HG03039 (cell line): ENCODE results near the gene ORC3.
A peak's percentile ranks its signal among the peaks of the same experiment; 100 is the strongest.
"Not testable (repeated sequence)": the region's sequence is repeated elsewhere in the genome, so short reads cannot be mapped to it uniquely, and the experiment has no call there.

Experiments used
- ATAC-seq: cut with Tn5 transposase; IDR thresholded peaks from one replicate; pipeline ENCODE4 v1.9.1; 2021; ENCODE audit warnings: mild to moderate bottlenecking, moderate library complexity; ENCODE audit not compliant: unreplicated experiment

The ORC3 gene

DNA sequence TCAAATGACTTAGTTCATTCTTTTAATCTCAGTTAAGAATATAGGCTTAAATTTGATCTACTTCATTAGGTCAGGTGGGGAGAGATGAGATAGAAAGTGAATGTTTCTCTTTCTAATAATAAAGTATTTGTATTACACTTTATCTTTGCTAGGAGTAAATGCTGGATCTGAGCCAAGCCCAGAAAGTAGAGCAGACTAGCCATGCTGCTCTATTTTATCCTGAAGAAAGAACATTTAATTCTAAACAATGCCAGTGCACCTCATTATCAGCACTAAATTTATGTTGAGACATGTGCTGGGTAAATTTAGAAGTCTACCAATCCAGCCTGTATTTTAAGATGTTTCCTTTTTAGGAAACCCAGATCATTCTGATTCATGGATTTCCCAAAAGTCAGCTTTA lies 68.6 kb downstream of the ORC3 start:
- no peak for ATAC-seq

DNA sequence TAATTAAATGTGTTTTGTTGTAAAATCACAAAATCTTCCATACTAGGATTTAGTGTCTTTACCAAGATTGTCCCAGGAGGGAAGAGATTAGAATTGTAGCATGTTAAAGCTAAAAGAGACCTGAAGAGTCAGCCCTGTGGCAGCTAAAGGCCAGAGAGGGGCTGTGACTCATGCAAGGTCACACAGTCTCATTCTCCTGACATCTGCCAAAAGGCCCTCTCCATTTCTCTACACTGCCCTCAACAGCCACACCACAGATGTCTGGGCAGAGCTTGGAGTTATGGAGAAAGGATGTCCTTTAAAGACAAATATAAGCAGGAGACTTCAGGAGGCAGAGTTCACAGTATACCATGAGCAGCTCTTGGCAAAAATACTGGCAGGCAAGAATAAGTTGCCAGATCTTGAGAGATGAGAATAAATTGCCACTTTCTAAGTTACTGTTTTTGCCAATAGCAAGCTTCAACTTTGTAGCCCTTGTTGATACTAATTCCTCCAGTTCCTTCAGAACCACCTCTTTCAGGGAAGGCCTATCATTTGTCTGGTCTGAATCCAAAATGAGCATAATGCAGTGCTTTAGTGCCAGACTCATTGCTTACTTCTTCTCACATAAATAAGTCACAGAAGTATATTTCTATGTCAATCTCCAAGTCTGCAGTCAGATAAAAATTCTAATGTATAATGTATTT lies 70.4 kb downstream of the ORC3 start:
- ATAC-seq, result no peak

DNA sequence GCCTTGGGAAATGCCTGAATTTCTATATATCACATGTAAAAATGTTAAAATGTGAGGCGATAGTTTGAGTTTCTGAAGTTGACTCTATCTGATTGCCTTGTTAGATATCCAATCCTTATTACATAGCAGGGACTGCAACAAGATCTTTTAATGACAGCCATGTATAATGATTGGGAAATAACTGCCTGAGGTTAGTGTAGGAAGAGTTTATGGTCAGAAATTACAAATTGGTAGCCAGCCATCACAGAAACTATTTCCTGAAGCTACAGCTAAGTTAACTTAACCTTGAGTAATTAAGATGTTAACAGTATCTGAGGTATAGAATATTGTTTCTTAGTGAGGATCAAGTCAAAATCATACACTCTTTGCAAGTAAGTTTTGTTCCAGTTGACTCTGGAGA lies 71.1 kb downstream of the ORC3 start:
- no peak for ATAC-seq

DNA sequence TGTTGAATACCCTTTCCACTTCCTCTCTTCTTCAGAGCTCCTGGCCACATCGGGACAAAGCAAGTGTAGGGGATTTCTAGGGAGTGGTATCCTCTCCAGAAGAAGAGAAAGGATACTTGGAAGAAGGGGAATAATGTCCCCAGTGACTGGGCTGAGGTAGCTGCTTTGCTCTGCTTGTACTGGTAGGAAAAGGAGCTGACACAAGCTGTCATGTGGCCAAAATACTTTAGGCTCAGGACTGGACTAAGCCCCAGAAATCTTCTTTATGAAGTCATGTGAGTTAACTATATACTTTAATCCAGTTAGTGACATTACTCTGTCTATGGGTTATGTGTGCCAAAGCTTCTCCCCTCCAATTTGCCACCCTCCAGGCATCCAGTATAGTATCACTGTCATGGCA lies 71.6 kb downstream of the ORC3 start:
- no peak for ATAC-seq

DNA sequence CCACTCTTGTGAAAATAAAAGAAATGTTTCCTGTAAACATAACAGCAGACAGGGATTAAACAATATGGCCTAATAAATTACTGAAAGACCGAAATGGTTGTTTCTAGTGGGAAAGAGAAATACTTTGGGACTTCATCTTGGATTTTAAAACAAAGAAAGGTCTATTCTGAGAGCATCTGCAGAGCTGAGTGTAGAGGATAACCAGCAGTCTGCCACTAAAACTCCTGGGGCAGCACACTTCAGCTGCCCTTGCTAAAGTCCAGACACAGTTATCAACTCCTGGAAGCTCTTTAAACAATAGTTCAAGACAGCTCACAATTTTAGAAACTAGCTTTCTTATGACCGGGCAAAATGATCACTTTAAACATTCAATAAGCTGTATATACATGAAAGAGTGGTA lies 73.5 kb downstream of the ORC3 start:
- ATAC-seq, result no peak

DNA sequence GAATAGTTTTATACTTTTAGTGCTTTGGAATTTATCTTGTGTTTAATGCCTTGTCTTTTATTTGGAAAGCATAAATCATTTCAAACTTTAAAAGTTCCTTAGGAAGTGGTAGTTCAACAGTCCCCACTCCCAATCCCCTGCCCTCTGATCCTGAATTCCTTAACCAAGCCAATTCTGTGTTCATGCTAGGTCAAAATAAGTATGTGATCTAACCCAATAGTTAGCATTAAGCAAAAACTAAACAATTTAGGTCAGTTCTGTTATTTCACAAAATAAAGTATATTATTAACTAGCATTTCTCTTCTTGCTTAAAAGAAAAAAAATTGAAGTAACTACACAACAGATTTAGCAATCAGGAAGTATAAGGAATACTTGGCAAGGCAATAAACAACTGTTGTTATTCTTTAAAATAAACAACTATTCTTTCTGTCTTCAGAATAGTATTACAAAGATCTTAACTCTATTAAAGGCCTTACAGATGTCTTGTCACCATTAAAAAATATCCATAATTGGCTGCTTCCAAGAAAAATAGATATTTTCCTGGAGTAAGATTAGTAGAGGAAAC lies 75.1 kb downstream of the ORC3 start:
- ATAC-seq, result no peak

DNA sequence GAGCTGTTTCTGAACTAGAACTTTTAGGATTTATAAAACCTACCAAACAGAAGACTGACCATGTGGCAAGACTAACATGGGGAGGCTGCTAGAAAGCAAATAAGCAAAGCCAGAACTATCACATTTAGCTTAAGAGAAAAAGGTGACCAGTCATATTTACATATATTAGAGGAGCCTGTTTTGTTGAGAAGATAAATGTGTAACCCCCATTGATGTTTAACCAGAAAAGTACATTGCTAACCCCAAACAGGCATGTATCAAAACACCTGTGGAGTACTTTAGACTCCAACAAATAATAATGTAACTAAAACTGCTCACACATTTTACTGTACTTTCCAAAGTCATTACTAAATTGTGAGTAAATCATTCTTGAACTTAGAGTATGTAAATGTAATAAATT lies 77.1 kb downstream of the ORC3 start:
- no peak for ATAC-seq

DNA sequence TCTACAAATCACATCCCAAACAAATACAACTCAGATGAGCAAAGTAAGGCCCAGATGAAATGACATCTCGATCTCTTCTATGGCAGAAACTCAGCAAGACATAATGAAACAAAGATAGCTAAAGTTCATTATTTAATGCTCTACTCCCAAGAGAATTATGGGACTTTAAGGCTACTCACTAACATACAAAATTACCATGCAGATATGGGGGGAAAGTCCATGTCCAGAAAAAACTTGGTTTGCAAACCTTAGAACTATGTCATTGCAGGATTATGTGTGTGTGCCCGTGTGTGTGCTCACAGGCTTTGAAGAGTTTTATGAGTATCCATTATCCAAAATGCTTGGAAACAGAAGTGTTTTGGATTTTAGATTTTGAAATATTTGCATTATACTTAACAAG lies 78.1 kb downstream of the ORC3 start:
- ATAC-seq, result no peak

DNA sequence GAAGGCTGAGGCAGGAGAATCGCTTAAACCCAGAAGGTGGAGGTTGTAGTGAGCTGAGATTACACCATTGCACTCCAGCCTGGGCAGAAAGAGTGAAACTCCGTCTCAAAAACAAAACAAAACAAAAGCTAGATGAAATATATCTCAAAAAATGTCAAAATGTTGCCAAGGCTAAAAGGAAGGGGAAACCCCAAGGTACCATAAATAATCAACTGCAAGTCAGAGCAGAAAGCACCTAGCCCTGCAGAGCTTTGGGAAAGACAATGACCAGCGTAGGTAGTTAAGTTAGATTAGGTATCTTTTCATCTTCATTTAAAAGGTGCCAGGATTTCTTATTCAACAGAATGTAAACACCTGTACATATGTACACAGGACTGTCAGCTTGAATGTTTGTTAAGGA lies 79.1 kb downstream of the ORC3 start:
- ATAC-seq, result no peak

DNA sequence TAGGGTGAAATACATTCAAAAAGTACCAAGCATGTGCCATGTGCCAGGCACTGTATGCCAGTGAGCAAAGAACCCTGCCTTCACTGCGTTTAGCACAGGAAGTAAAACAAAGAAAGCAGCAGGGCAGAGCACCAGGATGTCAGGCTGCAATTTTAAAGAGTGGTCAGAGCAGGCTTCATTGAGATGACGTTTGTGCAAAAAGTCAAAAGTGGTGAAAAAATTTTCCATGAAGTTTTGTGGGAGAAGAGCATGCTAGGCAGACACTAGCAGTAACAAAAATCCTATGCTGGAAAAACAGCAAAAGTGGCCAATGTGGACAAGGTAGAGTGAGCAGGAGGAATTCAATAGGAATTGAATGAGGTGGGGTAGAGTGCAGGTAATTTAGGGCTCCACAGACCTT lies 80.8 kb downstream of the ORC3 start:
- ATAC-seq, result no peak

DNA sequence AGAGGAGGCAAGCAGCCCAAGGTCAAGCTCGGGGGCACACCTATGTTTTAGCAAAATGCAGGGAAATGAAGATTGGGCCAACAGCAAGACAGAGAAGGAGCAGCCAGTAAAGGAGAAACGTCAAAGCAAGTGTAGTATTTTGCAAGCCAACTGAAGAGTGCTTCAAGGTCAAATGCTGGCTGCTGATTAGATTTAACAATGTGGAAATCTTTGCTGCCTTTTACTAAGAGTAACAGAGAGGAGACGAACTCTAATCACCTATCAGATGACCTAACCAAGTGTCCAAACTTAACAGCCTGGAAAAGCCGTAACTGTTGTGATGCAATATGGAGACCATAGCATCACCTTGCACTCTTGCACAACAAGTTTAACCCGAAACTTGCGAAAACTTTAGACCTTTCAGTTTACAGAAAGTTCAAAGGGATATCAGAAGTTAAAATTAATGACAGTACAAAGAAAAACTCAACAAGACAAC lies 81.7 kb downstream of the ORC3 start:
- ATAC-seq, result no peak

DNA sequence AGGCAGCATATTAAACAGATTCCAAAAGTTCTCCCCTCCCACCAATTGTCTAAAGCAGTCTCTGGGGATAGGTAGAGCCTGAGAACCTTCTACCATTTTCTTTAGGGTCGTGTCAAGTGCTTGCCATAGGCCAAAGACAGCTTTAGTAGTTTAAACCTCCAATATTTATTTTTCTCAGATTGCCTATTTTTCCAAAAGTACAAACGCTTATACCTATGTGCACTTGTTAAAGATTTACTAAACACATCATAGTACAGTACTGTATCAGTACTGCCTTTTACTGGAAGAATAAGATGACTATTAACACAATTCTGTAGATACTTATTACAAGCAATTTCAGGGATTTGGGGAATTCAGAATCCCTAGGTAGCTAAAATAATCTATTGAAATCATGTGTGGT lies 82.7 kb downstream of the ORC3 start:
- ATAC-seq, result no peak

DNA sequence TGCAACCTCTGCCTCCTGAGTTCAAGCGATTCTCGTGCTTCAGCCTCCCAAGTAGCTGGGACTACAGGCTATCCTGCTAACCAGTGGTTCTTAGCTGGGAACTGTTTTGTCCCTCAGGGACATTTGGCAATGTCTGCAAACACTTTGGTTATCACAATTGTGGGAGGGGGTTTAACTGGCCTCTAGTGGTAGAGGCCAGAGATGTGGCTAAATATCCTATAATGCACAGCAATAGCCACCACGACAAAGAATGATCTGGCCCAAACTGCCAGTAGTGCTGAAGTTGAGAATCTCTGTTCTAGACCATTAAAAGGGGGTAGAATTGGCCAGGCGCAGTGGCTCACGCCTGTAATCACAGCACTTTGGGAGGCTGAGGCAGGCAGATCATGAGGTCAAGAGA lies 83.3 kb downstream of the ORC3 start:
- no peak for ATAC-seq

DNA sequence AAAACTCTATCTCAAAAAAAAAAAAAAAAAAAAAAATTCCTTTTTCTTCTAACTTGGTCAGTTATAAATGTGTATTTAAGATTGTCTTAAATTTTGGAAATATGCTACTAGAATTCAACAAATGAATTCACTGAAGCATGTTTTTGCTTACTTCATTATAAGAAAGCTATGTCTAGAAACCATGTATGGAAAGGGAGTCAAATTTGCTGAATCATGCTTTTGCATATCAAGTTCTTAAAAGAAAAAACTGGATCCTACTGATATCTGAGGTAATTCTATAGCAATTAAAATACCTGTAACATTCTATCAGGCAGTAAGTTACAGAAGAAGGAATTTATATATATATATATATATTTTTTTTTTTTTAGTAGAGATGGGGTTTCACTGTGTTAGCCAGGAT lies 84.4 kb downstream of the ORC3 start:
- no peak for ATAC-seq

DNA sequence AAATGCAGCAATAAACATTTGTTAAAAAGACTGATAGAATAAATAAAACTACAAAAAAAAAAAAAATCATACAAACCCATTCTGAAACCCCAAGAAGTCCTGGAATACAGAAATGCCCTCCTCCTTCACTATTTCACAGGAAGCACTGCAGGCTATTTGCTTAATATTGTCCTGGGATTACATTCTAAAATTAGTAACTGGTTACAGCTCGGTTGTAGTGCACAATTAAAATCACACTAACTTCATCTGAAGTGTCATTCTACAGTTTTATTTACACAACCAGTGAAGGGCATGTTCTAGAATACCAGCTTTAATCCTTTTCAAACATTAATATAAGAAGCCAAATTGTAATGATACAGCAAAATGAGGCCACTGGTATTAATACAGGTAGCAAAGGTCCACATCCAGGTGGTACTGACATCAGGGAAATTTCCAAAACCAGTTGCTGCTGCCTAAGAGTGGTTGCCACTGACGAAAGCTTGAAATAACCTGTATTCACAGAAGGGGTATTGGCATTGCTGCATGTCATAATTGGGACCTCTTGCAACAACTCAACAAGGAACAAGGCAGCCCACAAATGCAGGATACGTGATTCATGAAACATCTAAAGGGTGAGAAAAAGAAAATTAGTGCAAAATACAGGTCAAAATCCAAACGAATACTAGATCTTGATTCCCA lies 85.2 kb downstream of the ORC3 start:
- no peak for ATAC-seq

DNA sequence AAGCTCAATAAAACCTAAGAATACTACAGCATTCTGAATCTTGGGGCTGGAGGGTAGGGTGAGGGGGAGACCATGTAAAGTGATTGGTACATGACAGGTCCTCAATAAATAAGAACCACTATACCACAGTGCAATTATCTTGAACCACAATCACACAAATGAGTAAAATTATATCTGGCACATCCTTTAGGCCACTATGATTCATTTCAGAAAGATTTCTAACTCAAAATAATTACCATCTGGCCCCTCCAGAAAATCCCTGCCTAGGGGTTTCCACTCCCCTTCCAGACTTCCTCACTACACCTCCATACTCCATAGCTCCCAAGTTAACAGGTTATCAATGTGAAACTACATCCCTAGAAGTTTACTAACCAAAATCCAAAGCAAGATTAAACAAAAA lies 92.4 kb downstream of the ORC3 start:
- peak; percentile 56 for ATAC-seq

DNA sequence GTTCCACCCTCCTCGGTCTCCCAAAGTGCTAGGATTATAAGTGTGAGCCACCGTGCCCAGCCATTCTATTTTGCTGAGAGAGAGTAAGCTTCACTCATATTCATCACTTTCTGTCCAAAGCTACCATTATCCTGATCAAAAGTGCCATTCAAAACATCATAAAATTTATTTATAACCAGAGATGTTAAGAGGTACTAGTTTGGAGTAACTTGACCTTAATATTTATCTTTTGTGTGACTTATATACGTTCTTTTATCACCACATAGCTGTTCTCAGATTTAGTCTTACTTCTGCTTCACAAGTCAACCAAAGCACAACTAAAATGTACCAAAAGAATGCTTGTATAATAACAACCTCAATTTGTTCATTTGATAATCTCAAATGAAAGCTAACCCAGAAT lies 94.0 kb downstream of the ORC3 start:
- ATAC-seq, result no peak

DNA sequence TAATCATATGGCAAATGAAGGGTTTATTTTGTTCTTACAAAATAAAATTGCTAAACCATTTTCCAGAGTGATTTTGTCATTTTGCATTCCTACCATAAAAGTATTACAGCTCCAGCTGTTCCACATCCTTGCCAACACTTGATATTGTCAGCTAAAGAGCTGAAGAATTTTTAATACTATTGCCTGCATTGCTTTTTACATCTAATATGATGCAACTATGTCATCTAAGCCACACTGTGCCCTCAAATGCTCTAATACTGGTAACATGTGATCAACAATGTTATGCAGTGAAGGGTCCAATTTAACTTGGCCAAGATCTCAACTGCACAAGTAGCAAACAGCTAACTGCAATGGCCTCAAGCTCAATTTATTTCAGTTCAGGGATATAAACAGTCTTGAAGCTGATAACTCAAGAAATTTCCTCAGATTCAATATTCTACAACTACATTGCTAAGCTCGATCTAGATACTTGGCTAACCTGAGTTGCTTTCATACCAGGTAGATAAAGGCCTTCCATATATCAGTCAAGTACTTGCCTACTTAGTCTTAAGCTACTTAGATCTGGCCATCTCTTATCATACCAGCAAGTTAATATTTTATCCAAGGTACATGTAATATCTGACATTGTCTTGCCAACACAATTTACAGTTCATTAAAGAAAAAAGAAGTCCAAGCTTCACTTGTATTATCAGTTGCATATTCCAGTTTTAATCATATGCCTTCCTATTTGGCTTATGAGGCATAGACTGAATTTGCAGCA lies 95.1 kb downstream of the ORC3 start:
- ATAC-seq, result no peak

DNA sequence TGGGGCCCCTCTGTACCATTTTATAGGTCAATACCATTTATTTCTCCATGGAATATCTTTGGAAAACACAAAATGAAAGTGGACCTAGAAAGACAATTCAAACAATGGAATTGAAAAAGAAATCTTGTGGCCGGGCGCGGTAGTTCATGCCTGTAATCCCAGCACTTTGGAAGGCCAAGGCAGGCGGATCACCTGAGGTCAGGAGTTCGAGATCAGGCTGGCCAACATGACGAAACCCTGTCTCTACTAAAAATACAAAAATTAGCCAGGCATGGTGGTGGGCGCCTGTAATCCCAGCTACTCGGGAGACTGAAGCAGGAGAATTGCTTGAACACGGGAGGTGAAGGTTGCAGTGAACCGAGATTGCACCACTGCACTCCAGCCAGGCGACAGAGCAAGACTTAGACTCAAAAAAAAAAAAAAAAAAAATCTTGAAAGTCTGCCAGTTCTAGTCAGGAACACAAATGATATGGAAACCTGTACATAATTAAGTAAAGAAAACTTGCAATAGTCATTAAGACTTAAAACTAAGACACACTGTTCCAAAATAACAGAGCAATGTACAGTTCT lies 96.8 kb downstream of the ORC3 start:
- not testable (repeated sequence) for ATAC-seq

DNA sequence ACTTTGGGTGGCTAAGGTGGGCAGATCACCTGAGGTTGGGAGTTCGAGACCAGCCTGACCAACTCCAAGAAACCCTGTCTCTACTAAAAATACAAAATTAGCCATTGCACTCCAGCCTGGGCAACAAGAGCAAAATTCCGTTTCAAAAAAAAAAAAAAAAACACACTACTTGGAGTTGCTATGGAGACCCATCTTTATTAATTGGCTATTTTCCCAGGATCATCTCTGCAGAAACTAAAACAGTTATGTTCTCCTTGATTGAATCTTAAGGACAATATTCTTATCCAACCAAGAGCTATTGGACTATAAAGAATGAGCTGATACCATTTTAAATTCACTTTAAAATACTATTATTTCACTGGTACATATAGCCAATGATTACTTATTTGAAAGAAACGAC lies 97.4 kb downstream of the ORC3 start:
- no peak for ATAC-seq

DNA sequence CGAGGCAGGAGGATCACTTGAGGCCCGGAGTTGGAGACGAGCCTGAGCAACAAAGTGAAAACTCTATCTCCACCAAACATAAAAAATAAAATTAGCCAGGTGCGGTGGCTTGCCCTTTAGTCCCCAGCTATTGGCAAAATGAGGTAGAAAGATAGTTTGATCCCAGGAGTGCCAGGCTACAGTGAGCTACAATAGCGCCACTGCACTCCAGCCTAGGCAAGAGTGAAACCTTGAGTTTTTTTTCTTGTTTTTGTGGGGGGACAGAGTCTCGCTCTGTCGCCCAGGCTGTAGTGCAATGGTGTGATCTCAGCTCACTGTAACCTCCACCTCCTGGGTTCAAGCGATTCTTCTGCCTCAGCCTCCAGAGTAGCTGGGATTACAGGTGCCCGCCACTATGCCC lies 98.0 kb downstream of the ORC3 start:
- not testable (repeated sequence) for ATAC-seq
